NCI-H460 (cell line): ENCODE data around the gene UNK. TPM values are rescaled to one million over a fixed set of nuclear protein-coding genes. Genes with fewer than 3 reads are reported as not detected.

ENCODE experiments used
- DNase-seq: peaks from one replicate; pipeline ENCODE4 v3.0.0-alpha.2; 2016; ENCODE audit warnings: low read depth; ENCODE audit errors: extremely low read depth
- polyA plus RNA-seq: library from polyadenylated mRNA; depleted of rRNA; stranded (reverse); fragments of >200 nt; gene quantifications from 2 replicates; pipeline ENCODE4 v1.2.3, GENCODE V29; 2014; cell fraction: nucleus; rRNA removed
- total RNA-seq: library from RNA; depleted of rRNA; stranded (reverse); fragments of >200 nt; shearing (Covaris generic); gene quantifications from 2 replicates; pipeline ENCODE4 v1.2.3, GENCODE V29; 2014; rRNA removed

UNK gene
- total RNA-seq: 25.8 and 33.8 TPM in 2 replicates
- 38.9 and 46.4 TPM in 2 replicates for polyA plus RNA-seq

GRCh38 chr17:75784473-75785015 is at the start of gene UNK:
Gene UNK, plus strand, starts transcription at chr17:75784806. Its CDS starts 75 bp downstream, at chr17:75784881.
- peak; percentile 99 for DNase-seq

GRCh38 chr17:75736173-75736835 is 48.3 kb upstream of the UNK start:
- no peak for DNase-seq

GRCh38 chr17:75737133-75737962 is 47.3 kb upstream of the UNK start:
- no peak for DNase-seq

GRCh38 chr17:75738218-75738802 is 46.3 kb upstream of the UNK start:
- DNase-seq: no peak

- DNase-seq: no peak
Measured at GRCh38 chr17:75739174-75739573, 45.4 kb upstream of the UNK start.

- DNase-seq: no peak
Measured at GRCh38 chr17:75739801-75740200, 44.8 kb upstream of the UNK start.

GRCh38 chr17:75740215-75740614 is 44.4 kb upstream of the UNK start:
- no peak for DNase-seq

- no peak for DNase-seq
Measured at GRCh38 chr17:75740631-75741077, 44.0 kb upstream of the UNK start.

GRCh38 chr17:75742337-75742736 is 42.3 kb upstream of the UNK start:
- no peak for DNase-seq

- DNase-seq: no peak
Measured at GRCh38 chr17:75743625-75744206, 40.9 kb upstream of the UNK start.

- no peak for DNase-seq
Measured at GRCh38 chr17:75748706-75749105, 35.9 kb upstream of the UNK start.

GRCh38 chr17:75749545-75750389 is 34.8 kb upstream of the UNK start:
- DNase-seq: peak; percentile 71

- no peak for DNase-seq
Measured at GRCh38 chr17:75750661-75751423, 33.8 kb upstream of the UNK start.

GRCh38 chr17:75751676-75752404 is 32.8 kb upstream of the UNK start:
- no peak for DNase-seq

- no peak for DNase-seq
Measured at GRCh38 chr17:75752405-75752709, 32.2 kb upstream of the UNK start.

GRCh38 chr17:75752802-75753513 is 31.6 kb upstream of the UNK start:
- DNase-seq: no peak

GRCh38 chr17:75753514-75754377 is 30.9 kb upstream of the UNK start:
- DNase-seq: no peak
